GM12878 (cell line): ENCODE data around the gene MN1. TPM values are rescaled to one million over a fixed set of nuclear protein-coding genes. Genes with fewer than 3 reads are reported as not detected.

ENCODE experiments used
- ATAC-seq: fragments of 200-7000 bp; cut with Tn5 transposase; 3 replicates; pipeline ENCODE4 v1.9.1; 2020; ENCODE audit warnings: mild to moderate bottlenecking, moderate library complexity
- BruUV-seq: library from RNA; stranded (reverse); fragments of 400-500 nt; replicated peaks from 2 replicates; lab custom pipeline; 2021; lab: Mats Ljungman, UMichigan
- CTCF ChIA-PET: fragments of 300-600 bp; sonication (Branson Sonifier 250); formaldehyde crosslinking; extraction: SDS; loops from one replicate; lab custom pipeline; 2021; ENCODE audit warnings: inconsistent platforms; lab: Yijun Ruan, JAX
- POLR2A ChIA-PET: fragments of 350-600 bp; formaldehyde crosslinking; extraction: SDS; loops from one replicate; lab custom pipeline; 2021; ENCODE audit warnings: inconsistent platforms; lab: Charles Lee
- RAD21 ChIA-PET: fragments of 300-600 bp; sonication (Branson Sonifier 250); formaldehyde crosslinking; loops from one replicate; lab custom pipeline; 2023; ENCODE audit warnings: antibody characterized with exemption; ENCODE audit not compliant: unreplicated experiment; lab: Charles Lee
- SMC1A ChIA-PET: fragments of 300-600 bp; sonication (Branson Sonifier 250); formaldehyde crosslinking; loops from one replicate; lab custom pipeline; 2023; ENCODE audit not compliant: unreplicated experiment, uncharacterized antibody; lab: Charles Lee
- DNase-seq: peaks from one replicate; pipeline ENCODE4 v3.0.0-alpha.2; 2011; ENCODE audit warnings: low read depth, low spot score
- FAIRE-seq: peaks from 3 replicates; lab custom pipeline; 2011; peaks lifted over from hg19 to GRCh38; lab: Jason Lieb, UNC
- H2AFZ ChIP-seq: 2 replicates; pipeline ENCODE4 v1.6.0; 2011; ENCODE audit warnings: low read depth, low read length, control low read depth; ENCODE audit not compliant: control insufficient read depth
- H3K27ac ChIP-seq: 2 replicates; pipeline ENCODE4 v1.5.1; 2011; ENCODE audit warnings: control low read depth; ENCODE audit not compliant: control insufficient read depth, insufficient read depth
- H3K27me3 ChIP-seq, 2 experiments: replicated peaks in 1 of 2; 2 replicates each; pipeline versions ENCODE4 v1.6.0 to v1.6.1; 2011; ENCODE audit warnings: low read length in 1 of 2; ENCODE audit not compliant: control insufficient read depth in 2 of 2, insufficient read depth in 2 of 2
- H3K36me3 ChIP-seq, 2 experiments: 2 replicates each; pipeline ENCODE4 v1.5.1; 2011; ENCODE audit warnings: low read length in 1 of 2; ENCODE audit not compliant: control insufficient read depth in 2 of 2, insufficient read depth in 2 of 2
- H3K4me1 ChIP-seq: 2 replicates; pipeline ENCODE4 v1.6.1; 2011; ENCODE audit warnings: mild to moderate bottlenecking, low read length, moderate library complexity, mixed read lengths; ENCODE audit not compliant: control insufficient read depth, insufficient read depth
- H3K4me2 ChIP-seq: 2 replicates; pipeline ENCODE4 v1.6.0; 2011; ENCODE audit warnings: control low read depth; ENCODE audit not compliant: control insufficient read depth, insufficient read depth
- H3K4me3 ChIP-seq: fragments of 200-600 bp; sonication (generic); 2 replicates; pipeline ENCODE4 v1.5.1; 2016
- H3K79me2 ChIP-seq: 2 replicates; pipeline ENCODE4 v1.6.0; 2011; ENCODE audit warnings: low read length; ENCODE audit not compliant: control insufficient read depth, insufficient read depth
- H3K9ac ChIP-seq: 2 replicates; pipeline ENCODE4 v1.8.0; 2011; ENCODE audit warnings: low read length, control low read depth, mixed read lengths; ENCODE audit not compliant: control insufficient read depth, insufficient read depth
- H3K9me3 ChIP-seq: replicated peaks from 3 replicates; pipeline ENCODE4 v1.5.1; 2011; ENCODE audit warnings: mild to moderate bottlenecking, low read length; ENCODE audit not compliant: control insufficient read depth, insufficient read depth
- H4K20me1 ChIP-seq: 2 replicates; pipeline ENCODE4 v1.6.0; 2011; ENCODE audit not compliant: control insufficient read depth, insufficient read depth
- CHD1 ChIP-seq: IDR thresholded peaks from 2 replicates; pipeline ENCODE4 v1.6.1; 2012; ENCODE audit warnings: low read depth, low read length, improper control_type of control experiment
- CUX1 ChIP-seq: IDR thresholded peaks from 2 replicates; pipeline ENCODE4 v1.6.1; 2012; ENCODE audit warnings: improper control_type of control experiment, low read depth, low read length; ENCODE audit not compliant: insufficient replicate concordance
- E2F8 ChIP-seq: fragments of 450-650 bp; IDR thresholded peaks from 2 replicates; pipeline ENCODE4 v1.6.1; 2018; ENCODE audit warnings: mild to moderate bottlenecking, low read depth, moderate library complexity; ENCODE audit not compliant: partially characterized antibody
- EGR1 ChIP-seq, 2 experiments: IDR thresholded peaks; 1 replicate in 1 of 2; 2 replicates in 1 of 2; pipeline ENCODE4 v1.6.1; 2011 to 2012; ENCODE audit warnings: low read depth in 2 of 2, low read length in 2 of 2, borderline replicate concordance in 1 of 2, mild to moderate bottlenecking in 1 of 2, moderate library complexity in 1 of 2
- NRF1 ChIP-seq: conservative IDR thresholded peaks from 2 replicates; pipeline ENCODE4 v1.6.1; 2011; ENCODE audit warnings: mild to moderate bottlenecking, low read depth, low read length, improper control_type of control experiment
- POU2F2 ChIP-seq: IDR thresholded peaks from 3 replicates; pipeline ENCODE4 v1.6.1; 2011; ENCODE audit warnings: low read depth, mild to moderate bottlenecking, low read length, borderline replicate concordance
- SIX5 ChIP-seq: IDR thresholded peaks from 2 replicates; pipeline ENCODE4 v1.6.1; 2011; ENCODE audit warnings: mild to moderate bottlenecking, low read depth, low read length, moderate library complexity; ENCODE audit not compliant: severe bottlenecking
- SPI1 ChIP-seq: IDR thresholded peaks from 2 replicates; pipeline ENCODE4 v1.6.1; 2011; ENCODE audit warnings: low read depth, mild to moderate bottlenecking, low read length, moderate library complexity, borderline replicate concordance; ENCODE audit not compliant: insufficient read depth
- TCF3 ChIP-seq: IDR thresholded peaks from 2 replicates; pipeline ENCODE4 v1.6.1; 2012; ENCODE audit warnings: low read depth, mild to moderate bottlenecking, low read length, borderline replicate concordance; ENCODE audit not compliant: insufficient read depth
- ZNF622 ChIP-seq: fragments of 450-650 bp; IDR thresholded peaks from 2 replicates; pipeline ENCODE4 v1.6.1; 2017; ENCODE audit warnings: mild to moderate bottlenecking, inconsistent platforms
- WGBS: methylation state at CpG from one replicate; pipeline ENCODE4 v1.1.6; 2016; ENCODE audit warnings: low lambda C conversion rate; ENCODE audit not compliant: insufficient replicate concordance, insufficient coverage; ENCODE audit errors: missing lambda C conversion rate; 5-methylcytosine and 5-hydroxymethylcytosine counted together
- in situ Hi-C: fragments of 300-500 bp; cut with MboI; formaldehyde crosslinking; loops from 9 replicates; pipeline ENCODE4 v1.14.3; 2018; ENCODE audit warnings: mixed read lengths
- intact Hi-C: fragments of 100-400 bp; cut with micrococcal nuclease; formaldehyde crosslinking; loops from one replicate; pipeline ENCODE4 v1.14.2; 2022; ENCODE audit not compliant: unreplicated experiment
- polyA plus RNA-seq, 11 experiments: library from polyadenylated mRNA; depleted of rRNA in 4 of 11; unstranded in 6 of 11; stranded (reverse) in 5 of 11; fragments of >200 nt; fragmentation: Nextera tagmentation in 4 of 11; fragmentation: Illumina TruSeq in 1 of 11; extraction: Ambion mirVana in 4 of 11; extraction: Trizol in 1 of 11; gene quantifications; 1 replicate in 1 of 11; 2 replicates in 10 of 11; pipeline versions ENCODE4 v1.2.1 to v1.2.3, GENCODE V29; 2011 to 2016; ENCODE audit warnings: inconsistent platforms in 2 of 11, missing spikeins in 2 of 11, low read depth in 1 of 11
- total RNA-seq, 4 experiments: library from RNA; depleted of rRNA in 3 of 4; stranded (reverse); fragments of >200 nt in 3 of 4; fragmentation: Illumina TruSeq in 1 of 4; extraction: Trizol in 1 of 4; gene quantifications; 2 replicates each; pipeline versions ENCODE4 v1.2.1 to v1.2.3, GENCODE V29; 2013 to 2021

MN1 gene
- total and polyA plus RNA-seq, 10 of the 15 experiments (the other 5 are each of a cell fraction or from before 2014, with no cell fraction given), result under 0.01 to 0.24 (median 0.03) TPM; not detected in 3

GRCh38 chr22:27829620-27830019, 28.1 kb upstream of the MN1 start:
- ChIA-PET SMC1A (interaction anchor here (1.6 kb wide), 1 partner anchor 11 kb away, joined by 3 read pairs; no protein-coding TSS in a partner anchor), CTCF (no interaction called here), RAD21 (no interaction called here), POLR2A (no interaction called here)
- Histone ChIP-seq H3K27me3 (no peaks in the 10 kb centered on the region), H3K9me3 (no peaks in the 10 kb centered on the region), H3K79me2 (no peaks in the 10 kb centered on the region), H3K4me1 (no peaks in the 10 kb centered on the region), H3K9ac (no peak overlapping the region), H2AFZ (no peak overlapping the region), H3K4me3 (no peak overlapping the region), H3K36me3 (no peaks in the 10 kb centered on the region), H3K4me2 (no peak overlapping the region), H3K27ac (no peak overlapping the region), H4K20me1 (no peaks in the 10 kb centered on the region)
- 78% methylated on average over 3 of the region's 3 CpGs for WGBS
- DNase-seq (no peak), ATAC-seq (no peak), FAIRE-seq (no peak)
- no TSS peak for BruUV-seq
- intact Hi-C loops, result no loop called here
- TF ChIP-seq SPI1 (no peak), SIX5 (no peak), EGR1 (IDR thresholded peaks at IDR 0.05; ENCODE audit: borderline replicate concordance in 1 of 2, low read depth in 2 of 2, low read length in 2 of 2) (no peak), CUX1 (no peak), TCF3 (no peak), POU2F2 (no peak), E2F8 (no peak), NRF1 (no peak), CHD1 (no peak), ZNF622 (no peak)
- in situ Hi-C loops, result no loop called here
